Fibroblast of lung (primary cell): ENCODE results near the gene IL17REL. TPM values are rescaled to one million over a fixed set of nuclear protein-coding genes. Genes with fewer than 3 reads are reported as not detected.
"Not testable (repeated sequence)": the region's sequence is repeated elsewhere in the genome, so short reads cannot be mapped to it uniquely, and the experiment has no call there.

Experiments used
- DNase-seq, 2 donors: peaks; one replicate each; pipeline versions ENCODE4 v3.0.0 to v3.0.0-alpha.2; 2010; ENCODE audit warnings: low read depth in 2 of 2
- H2AFZ ChIP-seq: 2 replicates; pipeline ENCODE4 v1.5.1; 2012; ENCODE audit warnings: low read length, control low read depth, inconsistent platforms
- H3K27ac ChIP-seq: 2 replicates; pipeline ENCODE4 v1.5.1; 2011; ENCODE audit warnings: low read length, control low read depth; ENCODE audit not compliant: insufficient read depth
- H3K27me3 ChIP-seq: 2 replicates; pipeline ENCODE4 v1.5.1; 2011; ENCODE audit warnings: mild to moderate bottlenecking, low read length; ENCODE audit not compliant: control insufficient read depth, insufficient read depth
- H3K36me3 ChIP-seq: 2 replicates; pipeline ENCODE4 v1.5.1; 2011; ENCODE audit warnings: low read length; ENCODE audit not compliant: control insufficient read depth, insufficient read depth
- H3K4me1 ChIP-seq: 2 replicates; pipeline ENCODE4 v1.5.1; 2011; ENCODE audit warnings: low read length; ENCODE audit not compliant: control insufficient read depth, insufficient read depth; ENCODE audit errors: extremely low read depth
- H3K4me2 ChIP-seq: 2 replicates; pipeline ENCODE4 v1.5.1; 2011; ENCODE audit warnings: low read length, control low read depth; ENCODE audit not compliant: insufficient read depth; ENCODE audit errors: extremely low read depth
- H3K4me3 ChIP-seq, 4 experiments: fragments of 200-600 bp in 1 of 4; sonication (generic) in 1 of 4; replicated peaks in 1 of 4; 2 replicates each; pipeline ENCODE4 v1.5.1; 2011 to 2016; ENCODE audit warnings: low read length in 4 of 4, low read depth in 3 of 4, mild to moderate bottlenecking in 3 of 4, control low read depth in 2 of 4, inconsistent platforms in 1 of 4, mixed read lengths in 1 of 4; ENCODE audit not compliant: insufficient read depth in 1 of 4; ENCODE audit errors: control extremely low read depth in 1 of 4
- H3K79me2 ChIP-seq: 2 replicates; pipeline ENCODE4 v1.5.1; 2012; ENCODE audit warnings: mild to moderate bottlenecking, low read length, inconsistent platforms; ENCODE audit not compliant: control insufficient read depth, insufficient read depth
- H3K9ac ChIP-seq: 2 replicates; pipeline ENCODE4 v1.5.1; 2011; ENCODE audit warnings: mild to moderate bottlenecking, low read length, control low read depth; ENCODE audit not compliant: insufficient read depth
- H3K9me3 ChIP-seq: 2 replicates; pipeline ENCODE4 v1.5.1; 2012; ENCODE audit warnings: low read depth, low read length; ENCODE audit not compliant: control insufficient read depth, insufficient read depth
- H4K20me1 ChIP-seq: 2 replicates; pipeline ENCODE4 v1.5.1; 2011; ENCODE audit warnings: low read length; ENCODE audit not compliant: control insufficient read depth, insufficient read depth; ENCODE audit errors: extremely low read depth
- CTCF ChIP-seq, 2 donors: IDR thresholded peaks in 1 of 2; conservative IDR thresholded peaks in 1 of 2; 1 replicate in 1 of 2; 2 replicates in 1 of 2; pipeline ENCODE4 v1.5.1; 2011 to 2012; ENCODE audit warnings: low read length in 2 of 2, control low read depth in 1 of 2, inconsistent platforms in 1 of 2, low read depth in 1 of 2, mild to moderate bottlenecking in 1 of 2
- EZH2 ChIP-seq: IDR thresholded peaks from 2 replicates; pipeline ENCODE4 v1.5.1; 2012; ENCODE audit warnings: low read length, control low read depth, mild to moderate bottlenecking; ENCODE audit errors: missing control alignments
- polyA plus RNA-seq, 2 donors: library from polyadenylated mRNA; depleted of rRNA in 1 of 2; stranded (reverse) in 1 of 2; unstranded in 1 of 2; fragments of >200 nt; gene quantifications; 2 replicates each; pipeline ENCODE4 v1.2.1, GENCODE V29; 2011 to 2012; ENCODE audit warnings: missing spikeins in 1 of 2
- total RNA-seq: library from RNA; depleted of rRNA; stranded (reverse); fragments of >200 nt; gene quantifications from 2 replicates; pipeline ENCODE4 v1.2.1, GENCODE V29; 2014

Gene IL17REL
- total and polyA plus RNA-seq, 2 donors (not counting 1 experiment from before 2014, with no cell fraction given) = under 0.01 TPM; not detected in 1

GRCh38 chr22:49991167-49991566 is 21.4 kb downstream of the IL17REL start:
- Histone ChIP-seq H3K4me3 (no peak overlapping the region), H2AFZ (no peak overlapping the region), H3K4me2 (no peak overlapping the region), H3K9me3 (no peaks in the 10 kb centered on the region), H3K36me3 (no peaks in the 10 kb centered on the region), H3K27ac (no peak overlapping the region), H3K79me2 (no peaks in the 10 kb centered on the region), H3K27me3 (no peaks in the 10 kb centered on the region), H3K4me1 (no peaks in the 10 kb centered on the region), H4K20me1 (no peaks in the 10 kb centered on the region), H3K9ac (no peak overlapping the region)
- TF ChIP-seq CTCF (conservative IDR thresholded peaks at IDR 0.05 in 1 of 2, IDR thresholded peaks at IDR 0.05 in 1 of 2; ENCODE audit: low read depth in 1 of 2, low read length in 2 of 2) (no peak), EZH2 (no peak)
- DNase-seq = no peak

- H3K9ac ChIP-seq, H4K20me1 ChIP-seq, H2AFZ ChIP-seq, H3K79me2 ChIP-seq, H3K27me3 ChIP-seq, H3K4me2 ChIP-seq, H3K4me1 ChIP-seq, H3K9me3 ChIP-seq, H3K36me3 ChIP-seq, H3K27ac ChIP-seq, H3K4me3 ChIP-seq, DNase-seq: not testable (repeated sequence)
Measured at GRCh38 chr22:49989826-49990225, 22.7 kb downstream of the IL17REL start.

- Histone ChIP-seq H3K4me2 (no peak overlapping the region), H3K9ac (no peak overlapping the region), H3K9me3 (no peaks in the 10 kb centered on the region), H3K79me2 (no peaks in the 10 kb centered on the region), H3K4me3 (no peak overlapping the region), H3K4me1 (no peaks in the 10 kb centered on the region), H3K36me3 (no peaks in the 10 kb centered on the region), H2AFZ (no peak overlapping the region), H3K27me3 (peaks cover 10% of the 10 kb centered on the region), H3K27ac (no peak overlapping the region), H4K20me1 (no peaks in the 10 kb centered on the region)
- no peak for TF ChIP-seq CTCF (conservative IDR thresholded peaks at IDR 0.05 in 1 of 2, IDR thresholded peaks at IDR 0.05 in 1 of 2; ENCODE audit: low read depth in 1 of 2, low read length in 2 of 2)
- DNase-seq = no peak
Measured at GRCh38 chr22:49986325-49986724, 26.2 kb downstream of the IL17REL start.
